ENCODE results near the gene CCL17. TPM values are rescaled to one million over a fixed set of nuclear protein-coding genes. Genes with fewer than 3 reads are reported as not detected.

The CCL17 gene
- total and polyA plus RNA-seq, 4 donors, result not detected

GRCh38 chr16:57424583-57424982, 20.0 kb downstream of the CCL17 start (continued):
- TF ChIP-seq ZBTB33 (IDR thresholded peaks at IDR 0.05) (no peak), TAF1 (conservative IDR thresholded peaks at IDR 0.05) (no peak), MAX (IDR thresholded peaks at IDR 0.05) (no peak), HNF4G (IDR thresholded peaks at IDR 0.05) (no peak), JUND (IDR thresholded peaks at IDR 0.05) (no peak), NR2F2 (IDR thresholded peaks at IDR 0.05) (no peak), HNF4A (conservative IDR thresholded peaks at IDR 0.05) (no peak)
- TF ChIP-seq, protein P1, sequence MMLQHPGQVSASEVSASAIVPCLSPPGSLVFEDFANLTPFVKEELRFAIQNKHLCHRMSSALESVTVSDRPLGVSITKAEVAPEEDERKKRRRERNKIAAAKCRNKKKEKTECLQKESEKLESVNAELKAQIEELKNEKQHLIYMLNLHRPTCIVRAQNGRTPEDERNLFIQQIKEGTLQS (IDR thresholded peaks at IDR 0.05), result no peak
- TF ChIP-seq, protein P2, sequence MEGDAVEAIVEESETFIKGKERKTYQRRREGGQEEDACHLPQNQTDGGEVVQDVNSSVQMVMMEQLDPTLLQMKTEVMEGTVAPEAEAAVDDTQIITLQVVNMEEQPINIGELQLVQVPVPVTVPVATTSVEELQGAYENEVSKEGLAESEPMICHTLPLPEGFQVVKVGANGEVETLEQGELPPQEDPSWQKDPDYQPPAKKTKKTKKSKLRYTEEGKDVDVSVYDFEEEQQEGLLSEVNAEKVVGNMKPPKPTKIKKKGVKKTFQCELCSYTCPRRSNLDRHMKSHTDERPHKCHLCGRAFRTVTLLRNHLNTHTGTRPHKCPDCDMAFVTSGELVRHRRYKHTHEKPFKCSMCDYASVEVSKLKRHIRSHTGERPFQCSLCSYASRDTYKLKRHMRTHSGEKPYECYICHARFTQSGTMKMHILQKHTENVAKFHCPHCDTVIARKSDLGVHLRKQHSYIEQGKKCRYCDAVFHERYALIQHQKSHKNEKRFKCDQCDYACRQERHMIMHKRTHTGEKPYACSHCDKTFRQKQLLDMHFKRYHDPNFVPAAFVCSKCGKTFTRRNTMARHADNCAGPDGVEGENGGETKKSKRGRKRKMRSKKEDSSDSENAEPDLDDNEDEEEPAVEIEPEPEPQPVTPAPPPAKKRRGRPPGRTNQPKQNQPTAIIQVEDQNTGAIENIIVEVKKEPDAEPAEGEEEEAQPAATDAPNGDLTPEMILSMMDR (IDR thresholded peaks at IDR 0.05; ENCODE audit: low read depth, low read length, missing input control), result no peak

DNA sequence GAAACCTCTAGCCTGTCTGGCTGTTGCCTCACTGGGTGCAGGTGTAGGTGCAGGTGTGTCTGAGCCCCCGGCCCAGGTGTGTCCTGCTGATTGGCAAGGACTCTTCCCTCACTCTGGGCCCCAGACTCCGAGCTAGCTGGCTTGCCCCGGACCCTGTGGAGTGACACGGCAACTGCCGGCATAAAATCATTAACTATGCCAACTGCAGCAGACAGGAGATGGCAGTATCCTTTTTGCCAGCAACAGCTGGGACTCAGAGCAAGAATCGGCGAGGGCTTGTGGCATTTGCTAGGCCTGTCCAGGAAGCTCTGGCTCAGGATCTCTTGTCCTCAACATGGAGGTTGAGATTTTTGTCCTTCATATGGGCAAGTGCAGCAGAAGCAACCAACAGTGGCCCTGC, 21.8 kb downstream of the CCL17 start:
- no peaks in the 10 kb centered on the region for H3K4me1 ChIP-seq (ENCODE audit: control insufficient read depth in 4 of 4, insufficient read depth in 4 of 4, low read length in 3 of 4)
- no peak overlapping the region for H3K9ac ChIP-seq (ENCODE audit: low read depth in 1 of 2, low read length in 2 of 2)
- no peak for DNase-seq (ENCODE audit: low spot score)
- H3K27ac ChIP-seq (ENCODE audit: low read depth in 1 of 2, low read length in 2 of 2), result no peak overlapping the region
- TF ChIP-seq NR2F2 (IDR thresholded peaks at IDR 0.05) (no peak), FOXA1 (IDR thresholded peaks at IDR 0.05) (no peak), YY1 (IDR thresholded peaks at IDR 0.05) (no peak), TAF1 (conservative IDR thresholded peaks at IDR 0.05) (no peak), MAX (IDR thresholded peaks at IDR 0.05) (no peak), RXRA (IDR thresholded peaks at IDR 0.05) (no peak), JUND (IDR thresholded peaks at IDR 0.05) (no peak), FOXA2 (IDR thresholded peaks at IDR 0.05) (no peak), RAD21 (IDR thresholded peaks at IDR 0.05) (no peak)
- TF ChIP-seq, protein P3, sequence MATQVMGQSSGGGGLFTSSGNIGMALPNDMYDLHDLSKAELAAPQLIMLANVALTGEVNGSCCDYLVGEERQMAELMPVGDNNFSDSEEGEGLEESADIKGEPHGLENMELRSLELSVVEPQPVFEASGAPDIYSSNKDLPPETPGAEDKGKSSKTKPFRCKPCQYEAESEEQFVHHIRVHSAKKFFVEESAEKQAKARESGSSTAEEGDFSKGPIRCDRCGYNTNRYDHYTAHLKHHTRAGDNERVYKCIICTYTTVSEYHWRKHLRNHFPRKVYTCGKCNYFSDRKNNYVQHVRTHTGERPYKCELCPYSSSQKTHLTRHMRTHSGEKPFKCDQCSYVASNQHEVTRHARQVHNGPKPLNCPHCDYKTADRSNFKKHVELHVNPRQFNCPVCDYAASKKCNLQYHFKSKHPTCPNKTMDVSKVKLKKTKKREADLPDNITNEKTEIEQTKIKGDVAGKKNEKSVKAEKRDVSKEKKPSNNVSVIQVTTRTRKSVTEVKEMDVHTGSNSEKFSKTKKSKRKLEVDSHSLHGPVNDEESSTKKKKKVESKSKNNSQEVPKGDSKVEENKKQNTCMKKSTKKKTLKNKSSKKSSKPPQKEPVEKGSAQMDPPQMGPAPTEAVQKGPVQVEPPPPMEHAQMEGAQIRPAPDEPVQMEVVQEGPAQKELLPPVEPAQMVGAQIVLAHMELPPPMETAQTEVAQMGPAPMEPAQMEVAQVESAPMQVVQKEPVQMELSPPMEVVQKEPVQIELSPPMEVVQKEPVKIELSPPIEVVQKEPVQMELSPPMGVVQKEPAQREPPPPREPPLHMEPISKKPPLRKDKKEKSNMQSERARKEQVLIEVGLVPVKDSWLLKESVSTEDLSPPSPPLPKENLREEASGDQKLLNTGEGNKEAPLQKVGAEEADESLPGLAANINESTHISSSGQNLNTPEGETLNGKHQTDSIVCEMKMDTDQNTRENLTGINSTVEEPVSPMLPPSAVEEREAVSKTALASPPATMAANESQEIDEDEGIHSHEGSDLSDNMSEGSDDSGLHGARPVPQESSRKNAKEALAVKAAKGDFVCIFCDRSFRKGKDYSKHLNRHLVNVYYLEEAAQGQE (IDR thresholded peaks at IDR 0.05), result no peak
- TF ChIP-seq, protein P2 (IDR thresholded peaks at IDR 0.05; ENCODE audit: low read depth, low read length, missing input control), result no peak
- TF ChIP-seq, protein P1 (IDR thresholded peaks at IDR 0.05), result no peak
- 91% methylated on average over 7 of the region's 7 CpGs for WGBS
- no peaks in the 10 kb centered on the region for H3K27me3 ChIP-seq (ENCODE audit: control insufficient read depth in 4 of 4, insufficient read depth in 4 of 4, low read length in 3 of 4)
- H3K9me3 ChIP-seq (ENCODE audit: control insufficient read depth in 4 of 4, low read length in 3 of 4), result no peaks in the 10 kb centered on the region
- no peak overlapping the region for H3K4me3 ChIP-seq (ENCODE audit: low read depth in 1 of 3, low read length in 3 of 3)
- peaks cover 16 to 34% (median 26%) of the 10 kb centered on the region in 4 donors for H3K36me3 ChIP-seq (ENCODE audit: control insufficient read depth in 4 of 4, insufficient read depth in 3 of 4, low read depth in 1 of 4, low read length in 3 of 4)
